Spleen (tissue), 11 donors: ENCODE measurements around the gene ASTN1. TPM values are rescaled to one million over a fixed set of nuclear protein-coding genes. Genes with fewer than 3 reads are reported as not detected.

Source experiments
- DNase-seq: peaks from one replicate; pipeline ENCODE4 v3.0.0-alpha.2; 2020
- H3K27ac ChIP-seq, 8 donors: fragments of 200-600 bp; sonication (generic) in 7 of 8; 1 replicate in 4 of 8; 2 replicates in 4 of 8; pipeline versions ENCODE4 v1.5.0 to v1.8.0; 2016 to 2021; ENCODE audit warnings: inconsistent platforms in 4 of 8, mild to moderate bottlenecking in 4 of 8, moderate library complexity in 1 of 8
- H3K27me3 ChIP-seq, 7 donors: fragments of 200-600 bp; sonication (generic) in 6 of 7; replicated peaks in 1 of 7; 1 replicate in 4 of 7; 2 replicates in 3 of 7; pipeline versions ENCODE4 v1.5.0 to v1.8.0; 2016 to 2021; ENCODE audit warnings: inconsistent platforms in 3 of 7, mild to moderate bottlenecking in 1 of 7
- H3K36me3 ChIP-seq, 6 donors: fragments of 200-600 bp; sonication (generic) in 5 of 6; 1 replicate in 4 of 6; 2 replicates in 2 of 6; pipeline versions ENCODE4 v1.5.0 to v1.8.0; 2016 to 2021; ENCODE audit warnings: inconsistent platforms in 2 of 6
- H3K4me1 ChIP-seq, 6 donors: fragments of 200-600 bp; sonication (generic) in 5 of 6; 1 replicate in 3 of 6; 2 replicates in 3 of 6; pipeline versions ENCODE4 v1.5.0 to v1.8.0; 2016 to 2021; ENCODE audit warnings: inconsistent platforms in 3 of 6
- H3K4me3 ChIP-seq, 8 donors: fragments of 200-600 bp; sonication (generic) in 7 of 8; 1 replicate in 4 of 8; 2 replicates in 4 of 8; pipeline versions ENCODE4 v1.5.0 to v1.8.0; 2016 to 2021; ENCODE audit warnings: inconsistent platforms in 4 of 8, mild to moderate bottlenecking in 4 of 8, moderate library complexity in 2 of 8
- H3K9me3 ChIP-seq, 8 donors: fragments of 200-600 bp; sonication (generic) in 7 of 8; 1 replicate in 4 of 8; 2 replicates in 4 of 8; pipeline versions ENCODE4 v1.5.0 to v1.8.0; 2016 to 2021; ENCODE audit warnings: inconsistent platforms in 4 of 8
- CTCF ChIP-seq, 11 experiments: fragments of 200-600 bp in 7 of 11; fragments of 450-650 bp in 4 of 11; sonication (generic) in 4 of 11; IDR thresholded peaks in 8 of 11; conservative IDR thresholded peaks in 3 of 11; 1 replicate in 7 of 11; 2 replicates in 4 of 11; pipeline versions ENCODE4 v1.4.0 to v1.8.0; 2016 to 2021; ENCODE audit warnings: antibody characterized with exemption in 11 of 11, inconsistent platforms in 4 of 11, mild to moderate bottlenecking in 1 of 11
- POLR2A ChIP-seq, 3 donors: fragments of 450-650 bp; IDR thresholded peaks; one replicate each; pipeline ENCODE4 v1.5.1; 2017; ENCODE audit warnings: antibody characterized with exemption in 3 of 3, mild to moderate bottlenecking in 1 of 3
- POLR2AphosphoS5 ChIP-seq, 3 donors: sonication (generic); formaldehyde crosslinking; IDR thresholded peaks; one replicate each; pipeline ENCODE4 v1.5.1; 2017; ENCODE audit warnings: antibody characterized with exemption in 3 of 3
- WGBS, 5 donors: extraction: QIAGEN DNeasy Blood & Tissue Kit in 3 of 5; methylation state at CpG; one replicate each; pipeline versions ENCODE4 v1.1.5 to v1.1.7; 2013 to 2018; 5-methylcytosine and 5-hydroxymethylcytosine counted together
- intact Hi-C: fragments of 100-400 bp; cut with DNase I; formaldehyde crosslinking; loops from one replicate; pipeline ENCODE4 v1.15.0; 2023; ENCODE audit warnings: low total_unique reads
- polyA plus RNA-seq, 3 donors: library from polyadenylated mRNA; stranded (reverse); fragments of 200-250 nt; gene quantifications; one replicate each; pipeline ENCODE4 v1.2.1, GENCODE V29; 2013
- total RNA-seq, 7 donors: library from RNA; depleted of rRNA in 3 of 7; stranded (reverse); fragments of >200 nt in 3 of 7; fragmentation: NEBNext Ultra II Directional in 4 of 7; extraction: Animal tissue kit (Norgen Biotek cat#: 25700) in 4 of 7; gene quantifications; one replicate each; pipeline versions ENCODE4 v1.1.0 to v1.2.1, GENCODE V29; 2016 to 2021
- donor health status: healthy with polysubstance abuse.
- donor health status: DM: no; HTN: no; CAD: no; lungs with moderate emphysema.
- donor health status: DM: no; HTN: no; CAD: no.
- donor health status: Bipolar disorder and iron deficiency.
- donor health status: healthy.
- donor health status: DM: no; HTN: no; CAD: no.
- donor health status: DM: yes; HTN: yes; CAD: no.

Gene ASTN1
- total and polyA plus RNA-seq, 10 donors: 0.56 to 7.5 (median 4.2) TPM

- Histone ChIP-seq H3K27ac (no peak overlapping the region), H3K4me1 (no peaks in the 10 kb centered on the region), H3K9me3 (no peaks in the 10 kb centered on the region), H3K27me3 (peaks cover 0 to 38% (median 0%) of the 10 kb centered on the region in 7 donors), H3K36me3 (no peaks in the 10 kb centered on the region), H3K4me3 (no peak overlapping the region)
- WGBS, 5 donors: 77 to 91% (median 83%) methylated on average over 7 of the region's 7 CpGs
- no peak for DNase-seq
- intact Hi-C loops: loop anchor here (10.0 kb wide), 1 partner anchor 869 kb away; no protein-coding TSS in a partner anchor
- TF ChIP-seq POLR2A (IDR thresholded peaks at IDR 0.05) (no peak), POLR2AphosphoS5 (IDR thresholded peaks at IDR 0.05) (no peak), CTCF (IDR thresholded peaks at IDR 0.05 in 8 of 11, conservative IDR thresholded peaks at IDR 0.05 in 3 of 11) (no peak)
Observed at GRCh38 chr1:176905648-176906047, 258.9 kb downstream of the ASTN1 start.

GRCh38 chr1:176904057-176904751 lies 260.3 kb downstream of the ASTN1 start:
- 34 to 43% (median 37%) methylated on average over 19 of the region's 19 CpGs for WGBS, 5 donors
- TF ChIP-seq CTCF (IDR thresholded peaks at IDR 0.05 in 8 of 11, conservative IDR thresholded peaks at IDR 0.05 in 3 of 11): no peak
- TF ChIP-seq POLR2AphosphoS5 (IDR thresholded peaks at IDR 0.05): no peak
- TF ChIP-seq POLR2A (IDR thresholded peaks at IDR 0.05): no peak
- no peak for DNase-seq

GRCh38 chr1:176903474-176903873 lies 261.0 kb downstream of the ASTN1 start:
- no peak overlapping the region for H3K4me3 ChIP-seq
- TF ChIP-seq POLR2AphosphoS5 (IDR thresholded peaks at IDR 0.05) (no peak), POLR2A (IDR thresholded peaks at IDR 0.05) (no peak), CTCF (IDR thresholded peaks at IDR 0.05 in 8 of 11, conservative IDR thresholded peaks at IDR 0.05 in 3 of 11) (no peak)
- no peak for DNase-seq
- H3K36me3 ChIP-seq: no peaks in the 10 kb centered on the region
- H3K27me3 ChIP-seq: peaks cover 0 to 38% (median 0%) of the 10 kb centered on the region in 7 donors
- no peaks in the 10 kb centered on the region for H3K9me3 ChIP-seq
- no peaks in the 10 kb centered on the region for H3K4me1 ChIP-seq
- 55 to 72% (median 63%) methylated on average over 4 of the region's 4 CpGs for WGBS, 5 donors
- H3K27ac ChIP-seq: no peak overlapping the region
- intact Hi-C loops: loop anchor here (5.0 to 10.0 kb wide), 2 partner anchors 279 to 871 kb away; no protein-coding TSS in a partner anchor

More at GRCh38 chr1:176904057-176904751, 260.3 kb downstream of the ASTN1 start:
- no peaks in the 10 kb centered on the region for H3K36me3 ChIP-seq
- H3K9me3 ChIP-seq: no peaks in the 10 kb centered on the region
- H3K27me3 ChIP-seq: peaks cover 0 to 38% (median 0%) of the 10 kb centered on the region in 7 donors
- no peaks in the 10 kb centered on the region for H3K4me1 ChIP-seq
- no peak overlapping the region for H3K4me3 ChIP-seq
- intact Hi-C loops: loop anchor here (5.0 to 10.0 kb wide), 2 partner anchors 278 to 871 kb away; no protein-coding TSS in a partner anchor
- H3K27ac ChIP-seq: no peak overlapping the region

- WGBS, 5 donors: 83 to 93% (median 90%) methylated on average over 2 of the region's 2 CpGs
- TF ChIP-seq CTCF (IDR thresholded peaks at IDR 0.05 in 8 of 11, conservative IDR thresholded peaks at IDR 0.05 in 3 of 11) (no peak), POLR2A (IDR thresholded peaks at IDR 0.05) (no peak), POLR2AphosphoS5 (IDR thresholded peaks at IDR 0.05) (no peak)
- Histone ChIP-seq H3K9me3 (no peaks in the 10 kb centered on the region), H3K36me3 (no peaks in the 10 kb centered on the region), H3K27ac (no peak overlapping the region), H3K4me1 (peaks cover 0 to 9% (median 8%) of the 10 kb centered on the region in 6 donors), H3K4me3 (no peak overlapping the region), H3K27me3 (peaks cover 0 to 52% (median 0%) of the 10 kb centered on the region in 7 donors)
- intact Hi-C loops: no loop called here
- DNase-seq: no peak
Observed at GRCh38 chr1:176899321-176899720, 265.2 kb downstream of the ASTN1 start.
